Fibroblast of the conjunctiva (primary cell): Measurements from ENCODE around the gene TUBA4B.
A peak's percentile ranks its signal among the peaks of the same experiment; 100 is the strongest.

Experiments
- DNase-seq: peaks from one replicate; pipeline ENCODE4 v3.0.0-alpha.2; 2010; ENCODE audit warnings: low read depth

TUBA4B gene

GRCh38 chr2:219252900-219253752 lies at the start of gene TUBA4B:
Gene TUBA4B (plus strand): TSS chr2:219253243. CDS start chr2:219253408, 165 bp downstream.
- DNase-seq, result no peak

GRCh38 chr2:219204425-219205164 lies 48.4 kb upstream of the TUBA4B start:
- no peak for DNase-seq

GRCh38 chr2:219205165-219205538 lies 47.9 kb upstream of the TUBA4B start:
- no peak for DNase-seq

GRCh38 chr2:219205981-219206327 lies 47.1 kb upstream of the TUBA4B start:
- no peak for DNase-seq

GRCh38 chr2:219206328-219207133 lies 46.5 kb upstream of the TUBA4B start, which contains the start of gene ZFAND2B:
Gene ZFAND2B (plus strand): TSS chr2:219206782. CDS start chr2:219206988, 206 bp downstream.
- DNase-seq, result peak; percentile 84

GRCh38 chr2:219207134-219207883 lies 45.7 kb upstream of the TUBA4B start:
- no peak for DNase-seq

- no peak for DNase-seq
These were observed 44.9 kb upstream of the TUBA4B start for GRCh38 chr2:219207884-219208740.

- DNase-seq, result no peak
These were observed 43.5 kb upstream of the TUBA4B start for GRCh38 chr2:219209236-219210195.

GRCh38 chr2:219210196-219210885 lies 42.7 kb upstream of the TUBA4B start:
- DNase-seq, result no peak

- no peak for DNase-seq
These were observed 42.1 kb upstream of the TUBA4B start for GRCh38 chr2:219210886-219211362.

- no peak for DNase-seq
These were observed 40.0 kb upstream of the TUBA4B start for GRCh38 chr2:219213026-219213415.

GRCh38 chr2:219213486-219214071 lies 39.5 kb upstream of the TUBA4B start:
- no peak for DNase-seq

GRCh38 chr2:219214141-219214540 lies 38.9 kb upstream of the TUBA4B start:
- DNase-seq, result no peak

GRCh38 chr2:219214786-219215185 lies 38.3 kb upstream of the TUBA4B start:
- no peak for DNase-seq

GRCh38 chr2:219215871-219216534 lies 37.0 kb upstream of the TUBA4B start:
- no peak for DNase-seq

GRCh38 chr2:219216535-219216915 lies 36.5 kb upstream of the TUBA4B start:
- DNase-seq, result no peak

- DNase-seq, result no peak
These were observed 34.8 kb upstream of the TUBA4B start for GRCh38 chr2:219218217-219218731.
